Urinary bladder (tissue), 4 donors: ENCODE data around the gene BMP8B. TPM values are rescaled to one million over a fixed set of nuclear protein-coding genes. Genes with fewer than 3 reads are reported as not detected.
A peak's percentile ranks its signal among the peaks of the same experiment; 100 is the strongest.
"Not testable (repeated sequence)": the region's sequence is repeated elsewhere in the genome, so short reads cannot be mapped to it uniquely, and the experiment has no call there.

Source experiments
- DNase-seq: peaks from one replicate; pipeline ENCODE4 v3.0.0-alpha.2; 2015; ENCODE audit errors: extremely low spot score
- H3K27ac ChIP-seq: one replicate; pipeline ENCODE4 v1.5.1; 2013; ENCODE audit warnings: low read depth, mild to moderate bottlenecking, moderate library complexity
- H3K36me3 ChIP-seq: one replicate; pipeline ENCODE4 v1.6.1; 2013; ENCODE audit warnings: mild to moderate bottlenecking, moderate library complexity; ENCODE audit not compliant: insufficient read depth
- H3K4me1 ChIP-seq: one replicate; pipeline ENCODE4 v1.6.1; 2013; ENCODE audit warnings: mild to moderate bottlenecking, moderate library complexity; ENCODE audit not compliant: insufficient read depth
- H3K4me3 ChIP-seq: one replicate; pipeline ENCODE4 v1.5.1; 2013; ENCODE audit warnings: low read depth, low read length
- WGBS: extraction: QIAGEN DNeasy Blood & Tissue Kit; methylation state at CpG from one replicate; pipeline ENCODE4 v1.1.7; 2013; 5-methylcytosine and 5-hydroxymethylcytosine counted together
- polyA plus RNA-seq: library from polyadenylated mRNA; stranded (reverse); fragments of 200-250 nt; gene quantifications from one replicate; pipeline ENCODE4 v1.2.3, GENCODE V29; 2013
- total RNA-seq: library from RNA; depleted of rRNA; stranded (reverse); fragments of >200 nt; gene quantifications from one replicate; pipeline ENCODE4 v1.2.3, GENCODE V29; 2014
- donor health status: healthy with polysubstance abuse.
- donor health status: healthy.

Gene BMP8B
- 1.6 TPM for total RNA-seq
- polyA plus RNA-seq = 1.5 TPM

- no peak for DNase-seq
- Histone ChIP-seq H3K4me1 (no peaks in the 10 kb centered on the region), H3K36me3 (no peaks in the 10 kb centered on the region), H3K27ac (no peak within 1 kb of the TSS), H3K4me3 (peak within 1 kb of the TSS; percentile 62)
- 2% methylated on average over 91 of the region's 91 CpGs for WGBS
These were observed at the start of gene BMP8B for GRCh38 chr1:39788758-39789570. Gene BMP8B, minus strand, starts transcription at chr1:39788865. Its CDS starts 380 bp downstream, at chr1:39788485.

GRCh38 chr1:39836595-39837110 lies 48.0 kb upstream of the BMP8B start:
- peaks cover 2% of the 10 kb centered on the region for H3K36me3 ChIP-seq
- H3K4me1 ChIP-seq = no peaks in the 10 kb centered on the region
- no peak for DNase-seq
- 93% methylated on average over 3 of the region's 3 CpGs for WGBS
- H3K4me3 ChIP-seq = no peak overlapping the region
- H3K27ac ChIP-seq = no peak overlapping the region

GRCh38 chr1:39835935-39836594 lies 47.4 kb upstream of the BMP8B start:
- no peak overlapping the region for H3K27ac ChIP-seq
- H3K36me3 ChIP-seq = no peaks in the 10 kb centered on the region
- H3K4me3 ChIP-seq = no peak overlapping the region
- H3K4me1 ChIP-seq = no peaks in the 10 kb centered on the region
- 60% methylated on average over 7 of the region's 7 CpGs for WGBS
- no peak for DNase-seq

DNA sequence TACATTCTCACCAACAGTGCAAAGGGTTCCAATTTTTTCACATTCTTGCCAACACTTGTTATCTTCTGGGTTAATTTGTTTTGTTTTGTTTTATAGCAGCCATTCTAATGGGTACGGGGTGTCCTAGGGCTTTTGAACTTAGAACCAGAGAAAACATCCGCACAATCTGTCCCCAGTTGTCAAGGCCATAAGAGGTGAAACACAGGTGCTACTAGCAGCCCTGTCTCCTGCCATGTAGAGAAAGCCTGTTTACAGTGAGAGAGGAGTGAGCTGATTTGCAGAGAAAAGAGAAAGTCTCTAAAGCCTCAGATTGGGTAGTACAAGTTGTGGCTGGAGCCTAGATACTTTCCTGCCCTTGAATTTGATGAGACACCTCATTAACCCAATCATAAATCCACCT lies 46.4 kb upstream of the BMP8B start:
- 81% methylated on average over 2 of the region's 2 CpGs for WGBS
- no peaks in the 10 kb centered on the region for H3K4me1 ChIP-seq
- H3K36me3 ChIP-seq = no peaks in the 10 kb centered on the region
- DNase-seq = no peak
- H3K4me3 ChIP-seq = no peak overlapping the region
- no peak overlapping the region for H3K27ac ChIP-seq

DNA sequence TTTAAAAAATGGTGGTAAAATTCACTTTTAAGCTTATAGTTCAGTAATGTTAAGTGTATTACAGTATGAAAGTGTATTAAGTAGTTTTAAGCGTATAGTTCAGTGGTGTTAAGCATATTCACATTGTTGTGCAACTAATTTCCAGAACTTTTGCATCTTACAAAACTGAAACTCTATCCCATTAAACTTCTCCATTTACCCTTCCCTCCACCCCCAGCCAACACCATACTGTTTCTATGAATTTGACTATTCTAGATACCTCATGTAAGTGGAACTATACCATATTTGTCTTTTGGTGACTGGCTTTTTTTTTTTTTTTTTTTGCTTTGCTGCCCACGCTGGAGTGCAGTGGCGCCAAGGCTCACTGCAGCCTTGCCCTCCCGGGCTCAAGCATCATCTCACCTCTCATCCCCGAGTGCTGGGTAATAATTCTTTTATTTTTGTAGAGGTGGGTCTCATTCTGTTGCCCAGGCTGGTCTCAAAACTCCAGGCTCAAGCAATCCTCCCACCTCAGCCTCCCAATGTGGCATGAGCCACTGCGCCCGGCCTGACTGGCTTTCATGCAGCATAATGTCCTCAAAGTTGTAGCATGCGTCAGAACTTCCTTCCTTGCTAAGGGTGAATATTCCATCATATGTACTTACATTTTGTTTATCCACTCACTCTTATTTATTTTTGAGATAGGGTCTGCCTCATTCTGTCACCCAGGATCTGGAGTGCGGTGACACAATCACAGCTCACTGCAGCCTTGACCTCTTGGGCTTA lies 45.1 kb upstream of the BMP8B start:
- DNase-seq = no peak
- Histone ChIP-seq H3K4me3 (no peak overlapping the region), H3K36me3 (no peaks in the 10 kb centered on the region), H3K27ac (no peak overlapping the region), H3K4me1 (no peaks in the 10 kb centered on the region)
- WGBS = 93% methylated on average over 9 of the region's 9 CpGs

- H3K27ac ChIP-seq = no peak overlapping the region
- H3K36me3 ChIP-seq = no peaks in the 10 kb centered on the region
- DNase-seq = no peak
- 52% methylated on average over 2 of the region's 2 CpGs for WGBS
- no peak overlapping the region for H3K4me3 ChIP-seq
- no peaks in the 10 kb centered on the region for H3K4me1 ChIP-seq
These were observed 44.5 kb upstream of the BMP8B start for GRCh38 chr1:39833121-39833520.

DNA sequence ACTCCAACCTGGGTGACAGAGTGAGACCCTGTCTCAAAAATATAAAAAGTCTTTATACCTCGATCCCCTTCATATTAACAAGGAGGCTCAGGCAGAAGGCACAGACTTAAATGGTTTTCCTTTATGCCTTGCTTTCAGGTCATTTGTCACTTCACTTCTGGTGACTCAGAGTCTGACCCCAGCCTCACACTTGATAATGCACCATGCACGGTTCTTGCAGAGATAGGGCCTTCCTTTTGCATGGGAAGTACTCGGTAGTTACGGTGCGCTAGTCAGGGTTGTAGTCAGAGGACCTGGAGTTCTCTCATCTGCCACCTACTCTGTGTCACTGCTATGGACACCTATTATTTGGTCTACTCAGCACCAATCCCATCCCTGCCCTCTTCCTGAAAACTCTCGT lies 43.6 kb upstream of the BMP8B start:
- DNase-seq = no peak
- Histone ChIP-seq H3K27ac (no peak overlapping the region), H3K4me3 (no peak overlapping the region), H3K4me1 (no peaks in the 10 kb centered on the region), H3K36me3 (no peaks in the 10 kb centered on the region)
- 78% methylated on average over 6 of the region's 6 CpGs for WGBS

GRCh38 chr1:39829791-39830533 lies 41.3 kb upstream of the BMP8B start:
- H3K4me1 ChIP-seq = no peaks in the 10 kb centered on the region
- no peak overlapping the region for H3K27ac ChIP-seq
- WGBS = 45% methylated on average over 6 of the region's 6 CpGs
- DNase-seq = no peak
- H3K4me3 ChIP-seq = no peak overlapping the region
- no peaks in the 10 kb centered on the region for H3K36me3 ChIP-seq

DNA sequence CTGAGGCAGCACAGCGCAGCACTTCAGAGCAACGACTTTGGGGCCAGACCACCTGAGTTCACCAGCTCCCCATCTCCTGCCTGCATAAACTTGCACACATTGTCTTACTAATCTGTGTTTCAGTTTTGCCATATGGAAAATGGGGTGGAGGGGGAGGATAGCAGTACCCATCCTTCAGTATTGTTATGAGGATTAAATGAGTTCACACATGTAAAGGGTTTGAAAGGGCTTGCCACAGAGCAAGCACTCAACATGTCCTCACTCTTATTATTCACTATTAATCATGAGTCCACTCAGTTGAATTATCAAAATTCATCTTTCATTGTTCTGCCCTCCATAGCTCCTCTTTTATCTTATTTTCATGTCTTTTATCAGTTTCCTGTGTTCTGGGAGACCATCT lies 40.1 kb upstream of the BMP8B start:
- no peaks in the 10 kb centered on the region for H3K36me3 ChIP-seq
- H3K4me1 ChIP-seq = no peaks in the 10 kb centered on the region
- WGBS = 83% methylated on average over 2 of the region's 2 CpGs
- no peak overlapping the region for H3K4me3 ChIP-seq
- DNase-seq = no peak
- no peak overlapping the region for H3K27ac ChIP-seq

DNA sequence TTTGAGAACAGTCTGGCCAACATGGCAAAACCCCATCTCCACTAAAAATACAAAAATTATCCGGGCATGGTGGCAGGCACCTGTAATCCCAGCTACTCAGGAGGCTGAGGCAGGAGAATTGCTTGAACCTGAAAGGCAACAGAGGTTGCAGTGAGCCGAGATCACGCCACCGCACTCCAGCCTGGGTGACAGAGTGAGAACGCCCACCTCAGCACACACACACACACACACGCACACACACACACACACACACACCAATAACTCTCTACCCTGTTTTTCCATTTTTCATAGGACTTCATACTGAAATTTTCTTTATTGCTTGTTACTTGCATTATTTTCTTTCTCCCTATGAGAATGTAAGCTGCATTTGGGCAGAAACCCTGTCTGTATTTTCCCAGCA lies 39.6 kb upstream of the BMP8B start:
- not testable (repeated sequence) for DNase-seq, H3K4me3 ChIP-seq, H3K4me1 ChIP-seq, H3K27ac ChIP-seq, H3K36me3 ChIP-seq
- WGBS = 89% methylated on average over 6 of the region's 6 CpGs

- 49% methylated on average over 7 of the region's 7 CpGs for WGBS
- Histone ChIP-seq H3K4me3 (no peak overlapping the region), H3K27ac (no peak overlapping the region), H3K36me3 (no peaks in the 10 kb centered on the region), H3K4me1 (no peaks in the 10 kb centered on the region)
- no peak for DNase-seq
These were observed 38.5 kb upstream of the BMP8B start for GRCh38 chr1:39827201-39827600.

DNA sequence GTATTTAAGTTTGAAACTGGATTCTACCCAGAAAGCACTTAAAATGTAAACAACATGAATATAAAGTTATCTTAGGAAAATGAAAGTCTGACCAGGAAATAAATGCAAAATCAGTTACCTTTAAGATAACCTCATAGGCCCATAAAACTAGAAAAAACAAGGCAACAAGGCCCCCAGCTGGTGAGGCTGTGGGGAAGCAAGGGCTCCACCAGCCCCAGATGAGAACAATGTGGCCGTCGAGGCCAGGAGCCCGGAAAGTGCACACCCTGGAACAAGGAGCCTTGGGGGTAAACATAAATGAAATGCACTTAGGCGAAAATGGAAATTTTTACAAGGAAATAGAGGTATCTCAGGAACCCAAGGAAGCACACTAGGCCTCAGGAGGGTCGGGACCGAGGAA lies 37.9 kb upstream of the BMP8B start:
- no peak for DNase-seq
- no peak overlapping the region for H3K27ac ChIP-seq
- no peaks in the 10 kb centered on the region for H3K36me3 ChIP-seq
- no peak overlapping the region for H3K4me3 ChIP-seq
- WGBS = 58% methylated on average over 6 of the region's 6 CpGs
- no peaks in the 10 kb centered on the region for H3K4me1 ChIP-seq

- Histone ChIP-seq H3K27ac (no peak overlapping the region), H3K4me1 (no peaks in the 10 kb centered on the region), H3K4me3 (no peak overlapping the region), H3K36me3 (no peaks in the 10 kb centered on the region)
- 83% methylated on average over 7 of the region's 7 CpGs for WGBS
- DNase-seq = no peak
These were observed 36.8 kb upstream of the BMP8B start for GRCh38 chr1:39825432-39825941.
